GM23338 (cell line): ENCODE results near the gene FAM228B. TPM values are rescaled to one million over a fixed set of nuclear protein-coding genes. Genes with fewer than 3 reads are reported as not detected.
"Not testable (repeated sequence)": the region's sequence is repeated elsewhere in the genome, so short reads cannot be mapped to it uniquely, and the experiment has no call there.

ENCODE experiments used
- ATAC-seq: fragments of 200-7000 bp; cut with Tn5 transposase; 3 replicates; pipeline ENCODE4 v1.9.1; 2020
- DNase-seq: peaks from one replicate; pipeline ENCODE4 v3.0.0-alpha.2; 2015; ENCODE audit warnings: low spot score
- H2AFZ ChIP-seq: fragments of 200-600 bp; sonication (generic); 2 replicates; pipeline ENCODE4 v1.8.0; 2016; ENCODE audit warnings: antibody characterized with exemption, mild to moderate bottlenecking, moderate library complexity
- H3F3A ChIP-seq: fragments of 200-600 bp; sonication (generic); replicated peaks from 2 replicates; pipeline ENCODE4 v1.8.0; 2017; ENCODE audit warnings: antibody characterized with exemption, mixed run types, low read depth
- H3K27ac ChIP-seq: fragments of 200-600 bp; sonication (generic); 2 replicates; pipeline ENCODE4 v1.6.1; 2016; ENCODE audit warnings: low read depth
- H3K27me3 ChIP-seq: fragments of 200-600 bp; sonication (generic); 2 replicates; pipeline ENCODE4 v1.8.0; 2016; ENCODE audit warnings: mild to moderate bottlenecking, mixed run types, moderate library complexity; ENCODE audit not compliant: insufficient read depth
- H3K36me3 ChIP-seq: fragments of 200-600 bp; sonication (generic); 2 replicates; pipeline ENCODE4 v1.8.0; 2016; ENCODE audit warnings: mild to moderate bottlenecking; ENCODE audit not compliant: insufficient read depth
- H3K4me1 ChIP-seq: fragments of 200-600 bp; sonication (generic); 2 replicates; pipeline ENCODE4 v1.8.0; 2016; ENCODE audit warnings: mild to moderate bottlenecking, moderate library complexity; ENCODE audit not compliant: insufficient read depth
- H3K4me2 ChIP-seq: fragments of 200-600 bp; sonication (generic); 2 replicates; pipeline ENCODE4 v1.7.1; 2017; ENCODE audit warnings: mixed run types
- H3K4me3 ChIP-seq: fragments of 200-600 bp; sonication (generic); 2 replicates; pipeline ENCODE4 v1.6.1; 2016; ENCODE audit warnings: mixed run types
- H3K79me2 ChIP-seq: fragments of 200-600 bp; sonication (generic); replicated peaks from 2 replicates; pipeline ENCODE4 v1.8.0; 2017; ENCODE audit warnings: mild to moderate bottlenecking; ENCODE audit not compliant: insufficient read depth
- H3K9me2 ChIP-seq: fragments of 200-600 bp; sonication (generic); 2 replicates; pipeline ENCODE4 v1.8.0; 2017; ENCODE audit not compliant: insufficient read depth
- H4K20me1 ChIP-seq: fragments of 200-600 bp; sonication (generic); replicated peaks from 2 replicates; pipeline ENCODE4 v1.8.0; 2017; ENCODE audit warnings: mild to moderate bottlenecking; ENCODE audit not compliant: insufficient read depth
- H3K27ac Mint-ChIP-seq: 2 replicates; pipeline ENCODE4 v1.8.0; 2020; ENCODE audit warnings: inconsistent platforms, mild to moderate bottlenecking, moderate library complexity, mixed read lengths
- H3K27me3 Mint-ChIP-seq: 3 replicates; pipeline ENCODE4 v1.8.0; 2022; ENCODE audit warnings: low read depth, mild to moderate bottlenecking, moderate library complexity, mixed read lengths, inconsistent platforms; ENCODE audit not compliant: insufficient read depth, poor library complexity
- H3K36me3 Mint-ChIP-seq: 3 replicates; pipeline ENCODE4 v1.8.0; 2021; ENCODE audit warnings: low read depth, mild to moderate bottlenecking, inconsistent platforms, moderate library complexity, mixed read lengths
- H3K4me1 Mint-ChIP-seq: 3 replicates; pipeline ENCODE4 v1.8.0; 2020; ENCODE audit warnings: mild to moderate bottlenecking, inconsistent platforms, mixed read lengths
- H3K4me3 Mint-ChIP-seq: 3 replicates; pipeline ENCODE4 v1.8.0; 2021; ENCODE audit warnings: moderate library complexity, mild to moderate bottlenecking, inconsistent platforms, mixed read lengths
- H3K9me3 Mint-ChIP-seq: 3 replicates; pipeline ENCODE4 v1.8.0; 2020; ENCODE audit warnings: moderate library complexity, mild to moderate bottlenecking, inconsistent platforms, mixed read lengths
- EZH2phosphoT487 ChIP-seq: fragments of 200-600 bp; sonication (generic); IDR thresholded peaks from one replicate; pipeline ENCODE4 v1.8.1; 2018; ENCODE audit warnings: antibody characterized with exemption; ENCODE audit not compliant: unreplicated experiment
- JUNB ChIP-seq: IDR thresholded peaks from one replicate; pipeline ENCODE4 v1.6.1; 2016; ENCODE audit warnings: antibody characterized with exemption; ENCODE audit not compliant: unreplicated experiment
- NANOG ChIP-seq: IDR thresholded peaks from 2 replicates; pipeline ENCODE4 v1.6.1; 2016; ENCODE audit warnings: antibody characterized with exemption, borderline replicate concordance
- STAT1 ChIP-seq: IDR thresholded peaks from one replicate; pipeline ENCODE4 v1.6.1; 2016; ENCODE audit warnings: antibody characterized with exemption; ENCODE audit not compliant: unreplicated experiment
- ZNF331 ChIP-seq: fragments of 250-450 bp; sonication (Bioruptor Pico); IDR thresholded peaks from 2 replicates; pipeline ENCODE4 v1.5.0; 2020; ENCODE audit warnings: low read depth, mild to moderate bottlenecking, moderate library complexity
- polyA plus RNA-seq: library from polyadenylated mRNA; unstranded; fragments of >200 nt; fragmentation: Nextera tagmentation; extraction: Ambion mirVana; gene quantifications from 2 replicates; pipeline ENCODE4 v1.2.1, GENCODE V29; 2016
- total RNA-seq: library from RNA; depleted of rRNA; stranded (reverse); fragments of >200 nt; shearing (Covaris generic); gene quantifications from 2 replicates; pipeline ENCODE4 v1.2.3, GENCODE V29; 2014
- TF ChIP-seq, protein P1 (sequence below): IDR thresholded peaks from one replicate; pipeline ENCODE4 v1.6.1; 2018; ENCODE audit warnings: antibody characterized with exemption; ENCODE audit not compliant: unreplicated experiment
- TF ChIP-seq, protein P2 (sequence below): IDR thresholded peaks from 2 replicates; pipeline ENCODE4 v1.6.1; 2016; ENCODE audit warnings: antibody characterized with exemption
- TF ChIP-seq, protein P3 (sequence below): fragments of 250-450 bp; sonication (Bioruptor Pico); IDR thresholded peaks from 2 replicates; pipeline ENCODE4 v1.5.0; 2020; ENCODE audit warnings: mild to moderate bottlenecking, moderate library complexity
- TF ChIP-seq, protein P4 (sequence below), 2 experiments: fragments of 200-600 bp in 1 of 2; sonication (generic) in 1 of 2; conservative IDR thresholded peaks; 2 replicates each; pipeline versions ENCODE4 v1.5.1 to v1.6.1; 2016 to 2017; ENCODE audit warnings: antibody characterized with exemption in 2 of 2, low read depth in 2 of 2, mild to moderate bottlenecking in 2 of 2, moderate library complexity in 1 of 2

Gene FAM228B
- total and polyA plus RNA-seq, 2 experiments from 2014 or later, result 3.4 to 7.9 TPM

DNA sequence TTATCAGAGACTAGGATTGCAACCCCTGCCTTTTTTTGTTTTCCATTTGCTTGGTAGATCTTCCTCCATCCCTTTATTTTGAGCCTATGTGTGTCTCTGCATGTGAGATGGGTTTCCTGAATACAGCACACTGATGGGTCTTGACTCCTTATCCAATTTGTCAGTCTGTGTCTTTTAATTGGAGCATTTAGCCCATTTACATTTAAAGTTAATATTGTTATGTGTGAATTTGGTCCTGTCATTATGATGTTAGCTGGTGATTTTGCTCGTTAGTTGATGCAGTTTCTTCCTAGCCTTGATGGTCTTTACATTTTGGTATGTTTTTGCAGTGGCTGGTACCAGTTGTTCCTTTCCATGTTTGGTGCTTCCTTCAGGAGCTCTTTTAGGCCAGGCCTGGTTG is 73.9 kb downstream of the FAM228B start:
- H3K36me3 Mint-ChIP-seq, H4K20me1 ChIP-seq, H3K79me2 ChIP-seq, H3K4me3 ChIP-seq, ATAC-seq, H2AFZ ChIP-seq, H3K4me1 Mint-ChIP-seq, H3K27ac Mint-ChIP-seq, H3K27me3 Mint-ChIP-seq, H3K4me1 ChIP-seq, H3F3A ChIP-seq, H3K4me3 Mint-ChIP-seq, H3K27me3 ChIP-seq, H3K27ac ChIP-seq, DNase-seq, H3K4me2 ChIP-seq, H3K36me3 ChIP-seq, H3K9me2 ChIP-seq, H3K9me3 Mint-ChIP-seq: not testable (repeated sequence)

DNA sequence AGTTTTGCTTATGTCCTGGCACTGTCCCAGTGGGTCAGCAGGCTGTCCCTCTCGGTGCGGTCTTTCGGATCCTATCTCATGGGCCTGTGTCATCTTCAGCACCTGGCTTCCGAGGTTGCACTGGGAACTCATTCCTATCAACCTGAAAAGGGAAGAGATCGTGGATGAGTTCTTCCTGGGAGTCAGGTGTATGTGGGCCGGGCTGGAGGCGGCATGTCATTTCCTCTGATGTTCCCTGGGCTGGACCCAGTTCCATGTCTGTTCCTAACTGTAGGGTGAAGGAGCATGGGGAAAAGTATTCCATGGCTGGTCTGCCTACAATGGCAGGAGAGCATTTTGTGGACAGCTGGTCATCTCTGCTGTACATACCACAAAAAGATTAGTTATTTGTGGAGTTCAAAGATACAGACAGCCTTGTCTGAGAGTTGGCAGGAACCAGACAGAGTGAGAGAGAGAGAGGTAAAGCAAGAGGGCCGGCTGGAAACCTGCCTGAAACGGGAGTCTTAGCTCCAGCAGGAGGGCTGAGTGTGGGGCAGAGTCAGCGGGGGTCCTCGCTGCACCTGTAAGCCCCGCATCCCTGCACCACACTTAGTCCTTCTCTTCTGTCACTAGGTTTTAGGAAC is 76.8 kb downstream of the FAM228B start:
- H3K4me2 ChIP-seq, result no peak overlapping the region
- TF ChIP-seq NANOG (no peak), STAT1 (no peak), EZH2phosphoT487 (no peak), ZNF331 (CRISPR knock-in tag) (no peak), JUNB (no peak)
- TF ChIP-seq, protein P1, sequence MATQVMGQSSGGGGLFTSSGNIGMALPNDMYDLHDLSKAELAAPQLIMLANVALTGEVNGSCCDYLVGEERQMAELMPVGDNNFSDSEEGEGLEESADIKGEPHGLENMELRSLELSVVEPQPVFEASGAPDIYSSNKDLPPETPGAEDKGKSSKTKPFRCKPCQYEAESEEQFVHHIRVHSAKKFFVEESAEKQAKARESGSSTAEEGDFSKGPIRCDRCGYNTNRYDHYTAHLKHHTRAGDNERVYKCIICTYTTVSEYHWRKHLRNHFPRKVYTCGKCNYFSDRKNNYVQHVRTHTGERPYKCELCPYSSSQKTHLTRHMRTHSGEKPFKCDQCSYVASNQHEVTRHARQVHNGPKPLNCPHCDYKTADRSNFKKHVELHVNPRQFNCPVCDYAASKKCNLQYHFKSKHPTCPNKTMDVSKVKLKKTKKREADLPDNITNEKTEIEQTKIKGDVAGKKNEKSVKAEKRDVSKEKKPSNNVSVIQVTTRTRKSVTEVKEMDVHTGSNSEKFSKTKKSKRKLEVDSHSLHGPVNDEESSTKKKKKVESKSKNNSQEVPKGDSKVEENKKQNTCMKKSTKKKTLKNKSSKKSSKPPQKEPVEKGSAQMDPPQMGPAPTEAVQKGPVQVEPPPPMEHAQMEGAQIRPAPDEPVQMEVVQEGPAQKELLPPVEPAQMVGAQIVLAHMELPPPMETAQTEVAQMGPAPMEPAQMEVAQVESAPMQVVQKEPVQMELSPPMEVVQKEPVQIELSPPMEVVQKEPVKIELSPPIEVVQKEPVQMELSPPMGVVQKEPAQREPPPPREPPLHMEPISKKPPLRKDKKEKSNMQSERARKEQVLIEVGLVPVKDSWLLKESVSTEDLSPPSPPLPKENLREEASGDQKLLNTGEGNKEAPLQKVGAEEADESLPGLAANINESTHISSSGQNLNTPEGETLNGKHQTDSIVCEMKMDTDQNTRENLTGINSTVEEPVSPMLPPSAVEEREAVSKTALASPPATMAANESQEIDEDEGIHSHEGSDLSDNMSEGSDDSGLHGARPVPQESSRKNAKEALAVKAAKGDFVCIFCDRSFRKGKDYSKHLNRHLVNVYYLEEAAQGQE, result no peak
- TF ChIP-seq, protein P2, sequence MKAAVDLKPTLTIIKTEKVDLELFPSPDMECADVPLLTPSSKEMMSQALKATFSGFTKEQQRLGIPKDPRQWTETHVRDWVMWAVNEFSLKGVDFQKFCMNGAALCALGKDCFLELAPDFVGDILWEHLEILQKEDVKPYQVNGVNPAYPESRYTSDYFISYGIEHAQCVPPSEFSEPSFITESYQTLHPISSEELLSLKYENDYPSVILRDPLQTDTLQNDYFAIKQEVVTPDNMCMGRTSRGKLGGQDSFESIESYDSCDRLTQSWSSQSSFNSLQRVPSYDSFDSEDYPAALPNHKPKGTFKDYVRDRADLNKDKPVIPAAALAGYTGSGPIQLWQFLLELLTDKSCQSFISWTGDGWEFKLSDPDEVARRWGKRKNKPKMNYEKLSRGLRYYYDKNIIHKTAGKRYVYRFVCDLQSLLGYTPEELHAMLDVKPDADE, result no peak
- TF ChIP-seq, protein P3, sequence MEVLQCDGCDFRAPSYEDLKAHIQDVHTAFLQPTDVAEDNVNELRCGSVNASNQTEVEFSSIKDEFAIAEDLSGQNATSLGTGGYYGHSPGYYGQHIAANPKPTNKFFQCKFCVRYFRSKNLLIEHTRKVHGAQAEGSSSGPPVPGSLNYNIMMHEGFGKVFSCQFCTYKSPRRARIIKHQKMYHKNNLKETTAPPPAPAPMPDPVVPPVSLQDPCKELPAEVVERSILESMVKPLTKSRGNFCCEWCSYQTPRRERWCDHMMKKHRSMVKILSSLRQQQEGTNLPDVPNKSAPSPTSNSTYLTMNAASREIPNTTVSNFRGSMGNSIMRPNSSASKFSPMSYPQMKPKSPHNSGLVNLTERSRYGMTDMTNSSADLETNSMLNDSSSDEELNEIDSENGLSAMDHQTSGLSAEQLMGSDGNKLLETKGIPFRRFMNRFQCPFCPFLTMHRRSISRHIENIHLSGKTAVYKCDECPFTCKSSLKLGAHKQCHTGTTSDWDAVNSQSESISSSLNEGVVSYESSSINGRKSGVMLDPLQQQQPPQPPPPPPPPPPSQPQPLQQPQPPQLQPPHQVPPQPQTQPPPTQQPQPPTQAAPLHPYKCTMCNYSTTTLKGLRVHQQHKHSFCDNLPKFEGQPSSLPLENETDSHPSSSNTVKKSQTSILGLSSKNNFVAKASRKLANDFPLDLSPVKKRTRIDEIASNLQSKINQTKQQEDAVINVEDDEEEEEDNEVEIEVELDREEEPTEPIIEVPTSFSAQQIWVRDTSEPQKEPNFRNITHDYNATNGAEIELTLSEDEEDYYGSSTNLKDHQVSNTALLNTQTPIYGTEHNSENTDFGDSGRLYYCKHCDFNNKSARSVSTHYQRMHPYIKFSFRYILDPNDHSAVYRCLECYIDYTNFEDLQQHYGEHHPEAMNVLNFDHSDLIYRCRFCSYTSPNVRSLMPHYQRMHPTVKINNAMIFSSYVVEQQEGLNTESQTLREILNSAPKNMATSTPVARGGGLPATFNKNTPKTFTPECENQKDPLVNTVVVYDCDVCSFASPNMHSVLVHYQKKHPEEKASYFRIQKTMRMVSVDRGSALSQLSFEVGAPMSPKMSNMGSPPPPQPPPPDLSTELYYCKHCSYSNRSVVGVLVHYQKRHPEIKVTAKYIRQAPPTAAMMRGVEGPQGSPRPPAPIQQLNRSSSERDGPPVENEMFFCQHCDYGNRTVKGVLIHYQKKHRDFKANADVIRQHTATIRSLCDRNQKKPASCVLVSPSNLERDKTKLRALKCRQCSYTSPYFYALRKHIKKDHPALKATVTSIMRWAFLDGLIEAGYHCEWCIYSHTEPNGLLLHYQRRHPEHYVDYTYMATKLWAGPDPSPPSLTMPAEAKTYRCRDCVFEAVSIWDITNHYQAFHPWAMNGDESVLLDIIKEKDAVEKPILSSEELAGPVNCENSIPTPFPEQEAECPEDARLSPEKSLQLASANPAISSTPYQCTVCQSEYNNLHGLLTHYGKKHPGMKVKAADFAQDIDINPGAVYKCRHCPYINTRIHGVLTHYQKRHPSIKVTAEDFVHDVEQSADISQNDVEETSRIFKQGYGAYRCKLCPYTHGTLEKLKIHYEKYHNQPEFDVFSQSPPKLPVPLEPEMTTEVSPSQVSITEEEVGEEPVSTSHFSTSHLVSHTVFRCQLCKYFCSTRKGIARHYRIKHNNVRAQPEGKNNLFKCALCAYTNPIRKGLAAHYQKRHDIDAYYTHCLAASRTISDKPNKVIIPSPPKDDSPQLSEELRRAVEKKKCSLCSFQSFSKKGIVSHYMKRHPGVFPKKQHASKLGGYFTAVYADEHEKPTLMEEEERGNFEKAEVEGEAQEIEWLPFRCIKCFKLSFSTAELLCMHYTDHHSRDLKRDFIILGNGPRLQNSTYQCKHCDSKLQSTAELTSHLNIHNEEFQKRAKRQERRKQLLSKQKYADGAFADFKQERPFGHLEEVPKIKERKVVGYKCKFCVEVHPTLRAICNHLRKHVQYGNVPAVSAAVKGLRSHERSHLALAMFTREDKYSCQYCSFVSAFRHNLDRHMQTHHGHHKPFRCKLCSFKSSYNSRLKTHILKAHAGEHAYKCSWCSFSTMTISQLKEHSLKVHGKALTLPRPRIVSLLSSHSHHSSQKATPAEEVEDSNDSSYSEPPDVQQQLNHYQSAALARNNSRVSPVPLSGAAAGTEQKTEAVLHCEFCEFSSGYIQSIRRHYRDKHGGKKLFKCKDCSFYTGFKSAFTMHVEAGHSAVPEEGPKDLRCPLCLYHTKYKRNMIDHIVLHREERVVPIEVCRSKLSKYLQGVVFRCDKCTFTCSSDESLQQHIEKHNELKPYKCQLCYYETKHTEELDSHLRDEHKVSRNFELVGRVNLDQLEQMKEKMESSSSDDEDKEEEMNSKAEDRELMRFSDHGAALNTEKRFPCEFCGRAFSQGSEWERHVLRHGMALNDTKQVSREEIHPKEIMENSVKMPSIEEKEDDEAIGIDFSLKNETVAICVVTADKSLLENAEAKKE (CRISPR knock-in tag), result no peak
- TF ChIP-seq, protein P4, sequence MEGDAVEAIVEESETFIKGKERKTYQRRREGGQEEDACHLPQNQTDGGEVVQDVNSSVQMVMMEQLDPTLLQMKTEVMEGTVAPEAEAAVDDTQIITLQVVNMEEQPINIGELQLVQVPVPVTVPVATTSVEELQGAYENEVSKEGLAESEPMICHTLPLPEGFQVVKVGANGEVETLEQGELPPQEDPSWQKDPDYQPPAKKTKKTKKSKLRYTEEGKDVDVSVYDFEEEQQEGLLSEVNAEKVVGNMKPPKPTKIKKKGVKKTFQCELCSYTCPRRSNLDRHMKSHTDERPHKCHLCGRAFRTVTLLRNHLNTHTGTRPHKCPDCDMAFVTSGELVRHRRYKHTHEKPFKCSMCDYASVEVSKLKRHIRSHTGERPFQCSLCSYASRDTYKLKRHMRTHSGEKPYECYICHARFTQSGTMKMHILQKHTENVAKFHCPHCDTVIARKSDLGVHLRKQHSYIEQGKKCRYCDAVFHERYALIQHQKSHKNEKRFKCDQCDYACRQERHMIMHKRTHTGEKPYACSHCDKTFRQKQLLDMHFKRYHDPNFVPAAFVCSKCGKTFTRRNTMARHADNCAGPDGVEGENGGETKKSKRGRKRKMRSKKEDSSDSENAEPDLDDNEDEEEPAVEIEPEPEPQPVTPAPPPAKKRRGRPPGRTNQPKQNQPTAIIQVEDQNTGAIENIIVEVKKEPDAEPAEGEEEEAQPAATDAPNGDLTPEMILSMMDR (conservative IDR thresholded peaks at IDR 0.05; ENCODE audit: low read depth in 2 of 2), result no peak

More for the DNA sequence above, 76.8 kb downstream of the FAM228B start:
- Histone ChIP-seq H4K20me1 (no peaks in the 10 kb centered on the region), H3K4me1 (no peaks in the 10 kb centered on the region), H3K4me3 (no peak overlapping the region), H3K36me3 (no peaks in the 10 kb centered on the region), H2AFZ (no peak overlapping the region), H3K27me3 (no peaks in the 10 kb centered on the region), H3K79me2 (no peaks in the 10 kb centered on the region), H3K27ac (no peak overlapping the region), H3K9me2 (no peaks in the 10 kb centered on the region), H3F3A (no peaks in the 10 kb centered on the region)
- Mint-ChIP-seq H3K4me3 (no peak overlapping the region), H3K36me3 (no peaks in the 10 kb centered on the region), H3K4me1 (no peaks in the 10 kb centered on the region; the same call in 1 of the 3 replicates), H3K9me3 (no peaks in the 10 kb centered on the region), H3K27ac (no peak overlapping the region), H3K27me3 (peaks cover 7% of the 10 kb centered on the region)
- ATAC-seq, result no peak
- DNase-seq, result no peak
